Vagina (tissue), 2 donors: ENCODE measurements around the gene KCNG1.

Experiments used
- POLR2A ChIP-seq, 2 donors: fragments of 450-650 bp; IDR thresholded peaks; one replicate each; pipeline ENCODE4 v1.6.1; 2017; ENCODE audit warnings: antibody characterized with exemption in 2 of 2, mild to moderate bottlenecking in 2 of 2, moderate library complexity in 2 of 2
- POLR2AphosphoS5 ChIP-seq, 2 donors: sonication (generic); formaldehyde crosslinking; IDR thresholded peaks; one replicate each; pipeline ENCODE4 v1.9.0; 2017; ENCODE audit warnings: antibody characterized with exemption in 2 of 2, mild to moderate bottlenecking in 2 of 2, low read depth in 1 of 2; ENCODE audit not compliant: insufficient read depth in 1 of 2
- TF ChIP-seq, protein P1 (sequence below), 3 experiments: fragments of 450-650 bp in 2 of 3; fragments of 200-600 bp in 1 of 3; sonication (generic) in 1 of 3; IDR thresholded peaks; one replicate each; pipeline ENCODE4 v1.5.1; 2017 to 2019; ENCODE audit warnings: antibody characterized with exemption in 3 of 3, mild to moderate bottlenecking in 2 of 3, moderate library complexity in 2 of 3

DNA sequence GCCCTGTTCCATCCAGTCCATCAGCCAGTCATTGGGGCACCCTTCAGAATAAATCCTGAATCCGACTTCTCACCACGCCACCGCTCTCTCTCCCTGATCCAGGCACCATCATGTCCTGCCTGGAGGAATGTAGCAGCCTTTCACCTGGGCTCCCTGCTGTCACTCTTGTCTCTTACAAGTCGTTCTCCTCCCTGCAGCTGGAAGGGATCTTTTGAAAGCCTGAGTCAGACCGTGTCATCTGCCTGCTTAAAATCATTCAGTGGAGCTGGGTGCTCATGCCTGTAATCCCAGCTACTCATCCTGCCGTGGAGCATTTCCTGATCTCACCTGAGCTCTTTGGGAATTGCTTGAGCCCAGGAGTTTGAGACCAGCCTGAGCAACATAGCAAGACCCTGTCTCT, 19.2 kb upstream of the KCNG1 start:
- TF ChIP-seq, protein P1, sequence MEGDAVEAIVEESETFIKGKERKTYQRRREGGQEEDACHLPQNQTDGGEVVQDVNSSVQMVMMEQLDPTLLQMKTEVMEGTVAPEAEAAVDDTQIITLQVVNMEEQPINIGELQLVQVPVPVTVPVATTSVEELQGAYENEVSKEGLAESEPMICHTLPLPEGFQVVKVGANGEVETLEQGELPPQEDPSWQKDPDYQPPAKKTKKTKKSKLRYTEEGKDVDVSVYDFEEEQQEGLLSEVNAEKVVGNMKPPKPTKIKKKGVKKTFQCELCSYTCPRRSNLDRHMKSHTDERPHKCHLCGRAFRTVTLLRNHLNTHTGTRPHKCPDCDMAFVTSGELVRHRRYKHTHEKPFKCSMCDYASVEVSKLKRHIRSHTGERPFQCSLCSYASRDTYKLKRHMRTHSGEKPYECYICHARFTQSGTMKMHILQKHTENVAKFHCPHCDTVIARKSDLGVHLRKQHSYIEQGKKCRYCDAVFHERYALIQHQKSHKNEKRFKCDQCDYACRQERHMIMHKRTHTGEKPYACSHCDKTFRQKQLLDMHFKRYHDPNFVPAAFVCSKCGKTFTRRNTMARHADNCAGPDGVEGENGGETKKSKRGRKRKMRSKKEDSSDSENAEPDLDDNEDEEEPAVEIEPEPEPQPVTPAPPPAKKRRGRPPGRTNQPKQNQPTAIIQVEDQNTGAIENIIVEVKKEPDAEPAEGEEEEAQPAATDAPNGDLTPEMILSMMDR (IDR thresholded peaks at IDR 0.05): no peak
- TF ChIP-seq POLR2AphosphoS5 (IDR thresholded peaks at IDR 0.05; ENCODE audit: insufficient read depth in 1 of 2, low read depth in 1 of 2) (no peak), POLR2A (IDR thresholded peaks at IDR 0.05) (no peak)
